Neuronal stem cell (in vitro differentiated cells): ENCODE data around the gene DACH2.

ENCODE experiments used
- DNase-seq: peaks from one replicate; pipeline ENCODE4 v3.0.0-alpha.2; 2013; ENCODE audit warnings: low spot score
- H2AFZ ChIP-seq: one replicate; pipeline ENCODE4 v1.6.1; 2013; ENCODE audit warnings: mild to moderate bottlenecking, low read length, inconsistent platforms
- H2AK5ac ChIP-seq: 2 replicates; pipeline ENCODE4 v1.6.1; 2013; ENCODE audit warnings: low read depth, mild to moderate bottlenecking, inconsistent platforms, low read length, moderate library complexity, mixed read lengths
- H2BK120ac ChIP-seq: 2 replicates; pipeline ENCODE4 v1.6.1; 2013; ENCODE audit warnings: low read depth, mild to moderate bottlenecking, inconsistent platforms, low read length, moderate library complexity, mixed read lengths
- H2BK12ac ChIP-seq: one replicate; pipeline ENCODE4 v1.6.1; 2013; ENCODE audit warnings: low read length, inconsistent platforms
- H2BK15ac ChIP-seq: 2 replicates; pipeline ENCODE4 v1.6.1; 2013; ENCODE audit warnings: mild to moderate bottlenecking, low read length, inconsistent platforms, mixed read lengths
- H2BK5ac ChIP-seq: one replicate; pipeline ENCODE4 v1.6.1; 2013; ENCODE audit warnings: inconsistent platforms, mild to moderate bottlenecking, low read length, moderate library complexity
- H3K14ac ChIP-seq: one replicate; pipeline ENCODE4 v1.6.1; 2013; ENCODE audit warnings: low read length, inconsistent platforms
- H3K18ac ChIP-seq: 2 replicates; pipeline ENCODE4 v1.6.1; 2013; ENCODE audit warnings: low read length, inconsistent platforms
- H3K23ac ChIP-seq: 2 replicates; pipeline ENCODE4 v1.6.1; 2013; ENCODE audit warnings: low read depth, mild to moderate bottlenecking, mixed read lengths, low read length, inconsistent platforms; ENCODE audit not compliant: poor library complexity
- H3K27ac ChIP-seq: replicated peaks from 3 replicates; pipeline ENCODE4 v1.5.1; 2013; ENCODE audit warnings: low read length, inconsistent platforms
- H3K27me3 ChIP-seq, 3 experiments: 2 replicates each; pipeline ENCODE4 v1.6.1; 2013; ENCODE audit warnings: low read length in 3 of 3, mild to moderate bottlenecking in 2 of 3, inconsistent platforms in 1 of 3, low read depth in 1 of 3, mixed read lengths in 1 of 3, moderate library complexity in 1 of 3; ENCODE audit not compliant: control insufficient read depth in 3 of 3, insufficient read depth in 3 of 3
- H3K36me3 ChIP-seq, 2 donors: replicated peaks in 1 of 2; 2 replicates each; pipeline ENCODE4 v1.6.1; 2013; ENCODE audit warnings: low read length in 2 of 2; ENCODE audit not compliant: control insufficient read depth in 2 of 2, insufficient read depth in 2 of 2
- H3K4ac ChIP-seq: 2 replicates; pipeline ENCODE4 v1.6.1; 2013; ENCODE audit warnings: inconsistent platforms, mild to moderate bottlenecking, low read length, moderate library complexity
- H3K4me1 ChIP-seq, 2 donors: 1 replicate in 1 of 2; 2 replicates in 1 of 2; pipeline ENCODE4 v1.6.1; 2013; ENCODE audit warnings: low read length in 2 of 2, low read depth in 1 of 2; ENCODE audit not compliant: control insufficient read depth in 2 of 2, insufficient read depth in 1 of 2
- H3K4me2 ChIP-seq: one replicate; pipeline ENCODE4 v1.6.1; 2013; ENCODE audit warnings: mild to moderate bottlenecking, low read length, inconsistent platforms; ENCODE audit not compliant: insufficient read depth, poor library complexity, severe bottlenecking
- H3K4me3 ChIP-seq, 2 donors: 2 replicates each; pipeline ENCODE4 v1.5.1; 2013; ENCODE audit warnings: low read length in 2 of 2, mild to moderate bottlenecking in 2 of 2, inconsistent platforms in 1 of 2, moderate library complexity in 1 of 2
- H3K79me1 ChIP-seq: one replicate; pipeline ENCODE4 v1.6.1; 2013; ENCODE audit warnings: low read depth, mild to moderate bottlenecking, inconsistent platforms, low read length, moderate library complexity
- H3K9ac ChIP-seq: one replicate; pipeline ENCODE4 v1.6.1; 2013; ENCODE audit warnings: mild to moderate bottlenecking, low read depth, low read length, inconsistent platforms; ENCODE audit not compliant: poor library complexity
- H3K9me3 ChIP-seq, 2 donors: replicated peaks in 1 of 2; 2 replicates each; pipeline versions ENCODE3 to v1.6.1; 2013; ENCODE audit warnings: low read length in 2 of 2, mild to moderate bottlenecking in 2 of 2, inconsistent platforms in 1 of 2, low read depth in 1 of 2, mixed read lengths in 1 of 2, moderate library complexity in 1 of 2; ENCODE audit not compliant: control insufficient read depth in 2 of 2, insufficient read depth in 1 of 2
- H4K8ac ChIP-seq: one replicate; pipeline ENCODE4 v1.6.1; 2013; ENCODE audit warnings: low read depth, mild to moderate bottlenecking, inconsistent platforms, low read length, moderate library complexity
- H4K91ac ChIP-seq: one replicate; pipeline ENCODE4 v1.6.1; 2013; ENCODE audit warnings: low read length, low read depth, mild to moderate bottlenecking, inconsistent platforms; ENCODE audit not compliant: poor library complexity
- WGBS, 2 donors: extraction: QIAGEN DNeasy Blood & Tissue Kit; methylation state at CpG; one replicate each; pipeline ENCODE4 v1.1.7; 2013; ENCODE audit warnings: missing lambda C conversion rate in 2 of 2, mixed read lengths in 1 of 2; ENCODE audit not compliant: insufficient read length in 2 of 2, insufficient replicate concordance in 1 of 2; ENCODE audit errors: extremely low coverage in 2 of 2; 5-methylcytosine and 5-hydroxymethylcytosine counted together

The DACH2 gene

DNA sequence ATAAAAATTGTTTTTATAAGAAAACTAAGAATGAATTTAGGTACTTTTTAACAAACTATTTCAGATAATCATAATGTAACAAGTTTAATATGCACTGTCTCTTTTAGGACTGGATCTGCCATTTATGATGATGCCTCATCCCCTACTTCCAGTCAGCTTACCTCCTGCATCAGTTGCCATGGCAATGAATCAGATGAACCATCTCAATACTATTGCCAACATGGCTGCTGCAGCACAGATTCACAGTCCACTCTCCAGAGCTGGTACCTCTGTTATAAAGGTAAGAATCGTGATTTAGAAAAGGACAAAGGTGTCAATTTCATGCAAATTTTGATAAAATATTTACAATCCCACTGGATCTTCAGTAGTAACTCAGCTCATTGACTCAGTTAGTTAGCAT is 566.2 kb downstream of the DACH2 start:
- Histone ChIP-seq H3K79me1 (no peaks in the 10 kb centered on the region), H2BK5ac (no peak overlapping the region), H2AFZ (no peak overlapping the region), H3K4me2 (no peak overlapping the region), H3K27me3 (no peaks in the 10 kb centered on the region), H2BK120ac (no peak overlapping the region), H3K4me3 (no peak overlapping the region), H3K27ac (no peak overlapping the region), H3K23ac (no peak overlapping the region), H2BK15ac (no peak overlapping the region), H4K91ac (no peak overlapping the region), H2BK12ac (no peak overlapping the region), H3K4me1 (no peaks in the 10 kb centered on the region), H3K4ac (no peak overlapping the region), H3K9me3 (no peaks in the 10 kb centered on the region), H3K36me3 (no peaks in the 10 kb centered on the region), H3K18ac (no peak overlapping the region), H4K8ac (no peak overlapping the region), H3K14ac (no peak overlapping the region), H2AK5ac (no peak overlapping the region), H3K9ac (no peak overlapping the region)
- no CpG with 5 or more reads among the region's 1 CpG for WGBS, 2 donors
- no peak for DNase-seq

DNA sequence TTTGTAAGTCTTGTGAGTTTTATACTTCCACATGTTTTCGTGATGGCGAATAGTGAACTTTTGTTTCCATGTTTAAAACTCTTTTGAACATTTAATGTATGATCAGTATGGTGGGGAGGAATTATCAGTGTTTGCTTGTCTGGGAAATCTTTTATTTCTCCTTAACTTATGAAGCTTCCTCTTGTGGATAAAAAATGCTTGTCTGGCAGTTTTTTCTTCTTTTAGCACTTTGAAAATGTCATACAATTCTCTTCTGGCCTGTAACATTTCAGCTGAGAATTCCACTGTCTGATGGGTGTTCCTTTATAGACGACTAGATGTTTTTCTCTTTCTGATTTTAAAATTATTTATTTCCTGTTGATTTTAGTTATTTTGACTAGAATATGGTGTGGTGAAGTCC is 576.0 kb downstream of the DACH2 start:
- Histone ChIP-seq H2AFZ (no peak overlapping the region), H3K79me1 (no peaks in the 10 kb centered on the region), H3K4me2 (no peak overlapping the region), H3K18ac (no peak overlapping the region), H4K8ac (no peak overlapping the region), H3K23ac (no peak overlapping the region), H3K4me3 (no peak overlapping the region), H3K9me3 (no peaks in the 10 kb centered on the region), H3K4ac (no peak overlapping the region), H3K27ac (no peak overlapping the region), H2BK15ac (no peak overlapping the region), H2AK5ac (no peak overlapping the region), H3K9ac (no peak overlapping the region), H3K4me1 (no peaks in the 10 kb centered on the region), H3K27me3 (no peaks in the 10 kb centered on the region), H4K91ac (no peak overlapping the region), H3K36me3 (no peaks in the 10 kb centered on the region), H2BK12ac (no peak overlapping the region), H2BK5ac (no peak overlapping the region), H3K14ac (no peak overlapping the region), H2BK120ac (no peak overlapping the region)
- no peak for DNase-seq
- no CpG with 5 or more reads among the region's 3 CpGs for WGBS, 2 donors

DNA sequence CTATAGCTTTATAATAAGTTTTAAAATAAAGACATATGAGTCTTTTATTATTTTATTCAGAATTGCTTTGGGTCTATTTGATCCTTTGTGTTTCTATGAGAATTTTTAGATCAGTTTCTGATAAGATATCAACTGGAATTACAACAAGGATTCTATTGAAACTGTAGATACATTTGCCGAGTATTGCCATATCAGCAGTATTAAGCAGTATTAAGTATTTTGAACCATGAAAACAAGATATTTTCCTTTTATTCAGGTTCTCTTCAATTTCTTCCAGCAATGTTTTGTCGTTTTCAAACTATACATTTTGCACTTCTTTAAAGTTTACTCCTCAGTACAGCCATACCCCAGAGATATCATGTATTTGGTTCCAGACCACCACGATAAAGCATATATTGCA is 598.8 kb downstream of the DACH2 start:
- no peak overlapping the region for H4K91ac ChIP-seq
- no peak overlapping the region for H3K14ac ChIP-seq
- no peak overlapping the region for H2BK15ac ChIP-seq
- H3K18ac ChIP-seq = no peak overlapping the region
- H3K4me1 ChIP-seq = no peaks in the 10 kb centered on the region
- WGBS, 2 donors = no CpG with 5 or more reads among the region's 3 CpGs
- no peaks in the 10 kb centered on the region for H3K36me3 ChIP-seq
- H3K4me3 ChIP-seq = no peak overlapping the region
- no peak overlapping the region for H3K27ac ChIP-seq
- H3K9me3 ChIP-seq = no peaks in the 10 kb centered on the region
- no peak overlapping the region for H3K9ac ChIP-seq
- no peak overlapping the region for H3K23ac ChIP-seq
- H2AFZ ChIP-seq = no peak overlapping the region
- H2BK5ac ChIP-seq = no peak overlapping the region
- H2BK12ac ChIP-seq = no peak overlapping the region
- no peak overlapping the region for H2BK120ac ChIP-seq
- H2AK5ac ChIP-seq = no peak overlapping the region
- no peaks in the 10 kb centered on the region for H3K27me3 ChIP-seq
- H3K4ac ChIP-seq = no peak overlapping the region
- no peak for DNase-seq
- H3K79me1 ChIP-seq = no peaks in the 10 kb centered on the region
- no peak overlapping the region for H4K8ac ChIP-seq
- H3K4me2 ChIP-seq = no peak overlapping the region

DNA sequence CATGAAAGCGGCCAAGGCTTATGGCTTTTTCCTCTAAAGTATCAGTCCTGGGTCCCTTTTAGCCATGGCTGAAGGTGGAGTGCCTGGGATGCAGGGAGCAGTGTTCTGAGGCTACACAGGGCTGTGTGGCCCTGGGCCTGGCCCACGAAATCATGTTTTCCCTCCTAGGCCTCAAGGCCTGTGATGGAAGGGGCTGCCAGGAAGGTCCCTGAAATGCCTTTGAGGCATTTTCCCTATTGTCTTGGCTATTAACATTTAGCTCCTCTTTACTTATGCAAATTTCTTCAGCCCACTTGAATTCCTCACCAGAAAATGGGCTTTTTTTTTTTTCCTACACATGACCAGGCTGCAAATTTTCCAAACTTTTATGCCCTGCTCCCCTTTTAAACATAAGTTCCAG is 657.0 kb downstream of the DACH2 start:
- no peak for DNase-seq
- no peaks in the 10 kb centered on the region for H3K4me1 ChIP-seq
- H4K8ac ChIP-seq = no peak overlapping the region
- no peak overlapping the region for H2AFZ ChIP-seq
- H3K27ac ChIP-seq = no peak overlapping the region
- H3K18ac ChIP-seq = no peak overlapping the region
- H3K4me3 ChIP-seq = no peak overlapping the region
- WGBS, 2 donors = no CpG with 5 or more reads among the region's 2 CpGs
- H2BK5ac ChIP-seq = no peak overlapping the region
- no peak overlapping the region for H3K23ac ChIP-seq
- H3K4ac ChIP-seq = no peak overlapping the region
- H3K4me2 ChIP-seq = no peak overlapping the region
- no peak overlapping the region for H2AK5ac ChIP-seq
- no peaks in the 10 kb centered on the region for H3K9me3 ChIP-seq
- no peaks in the 10 kb centered on the region for H3K27me3 ChIP-seq
- no peaks in the 10 kb centered on the region for H3K36me3 ChIP-seq
- H3K14ac ChIP-seq = no peak overlapping the region
- no peak overlapping the region for H2BK15ac ChIP-seq
- H3K9ac ChIP-seq = no peak overlapping the region
- no peaks in the 10 kb centered on the region for H3K79me1 ChIP-seq
- H4K91ac ChIP-seq = no peak overlapping the region
- no peak overlapping the region for H2BK120ac ChIP-seq
- H2BK12ac ChIP-seq = no peak overlapping the region
